Activated naive CD8-positive, alpha-beta T cell treated with anti-CD3 and anti-CD28 coated beads for 36 hours (primary cell): ENCODE measurements around the gene TRIM65. TPM values are rescaled to one million over a fixed set of nuclear protein-coding genes. Genes with fewer than 3 reads are reported as not detected.

Source experiments
- DNase-seq: peaks from one replicate; pipeline ENCODE4 v3.0.0; 2021
- H3K27ac Mint-ChIP-seq: one replicate; pipeline ENCODE4 v1.8.0; 2022; ENCODE audit warnings: mild to moderate bottlenecking, moderate library complexity, mixed read lengths
- H3K27me3 Mint-ChIP-seq: one replicate; pipeline ENCODE4 v1.8.0; 2022; ENCODE audit warnings: mild to moderate bottlenecking, mixed read lengths
- H3K36me3 Mint-ChIP-seq: one replicate; pipeline ENCODE4 v1.8.0; 2021; ENCODE audit warnings: mild to moderate bottlenecking, mixed read lengths
- H3K4me1 Mint-ChIP-seq: one replicate; pipeline ENCODE4 v1.8.0; 2021; ENCODE audit warnings: mixed read lengths
- H3K4me3 Mint-ChIP-seq: one replicate; pipeline ENCODE4 v1.8.0; 2022; ENCODE audit warnings: mild to moderate bottlenecking, moderate library complexity, mixed read lengths
- H3K9me3 Mint-ChIP-seq: one replicate; pipeline ENCODE4 v1.8.0; 2022; ENCODE audit warnings: mixed read lengths
- total RNA-seq, 2 experiments: library from RNA; stranded (reverse); gene quantifications; one replicate each; pipeline ENCODE4 v1.2.3, GENCODE V29; 2021

Gene TRIM65
- total RNA-seq, 2 experiments from 2014 or later = 37.2 to 41.7 TPM

GRCh38 chr17:75846692-75847613 lies 49.8 kb downstream of the TRIM65 start:
- Mint-ChIP-seq H3K4me3 (no peak overlapping the region), H3K4me1 (peaks cover 18% of the 10 kb centered on the region), H3K36me3 (peaks cover 12% of the 10 kb centered on the region), H3K9me3 (no peaks in the 10 kb centered on the region), H3K27ac (no peak overlapping the region), H3K27me3 (no peaks in the 10 kb centered on the region)
- no peak for DNase-seq

- no peaks in the 10 kb centered on the region for H3K9me3 Mint-ChIP-seq
- DNase-seq = no peak
- peaks cover 12% of the 10 kb centered on the region for H3K36me3 Mint-ChIP-seq
- peak overlapping the region; percentile 43 for H3K4me3 Mint-ChIP-seq
- H3K27ac Mint-ChIP-seq = peak overlapping the region; percentile 67
- H3K27me3 Mint-ChIP-seq = no peaks in the 10 kb centered on the region
- peaks cover 16% of the 10 kb centered on the region for H3K4me1 Mint-ChIP-seq
Measured at GRCh38 chr17:75845933-75846691, 50.6 kb downstream of the TRIM65 start.

DNA sequence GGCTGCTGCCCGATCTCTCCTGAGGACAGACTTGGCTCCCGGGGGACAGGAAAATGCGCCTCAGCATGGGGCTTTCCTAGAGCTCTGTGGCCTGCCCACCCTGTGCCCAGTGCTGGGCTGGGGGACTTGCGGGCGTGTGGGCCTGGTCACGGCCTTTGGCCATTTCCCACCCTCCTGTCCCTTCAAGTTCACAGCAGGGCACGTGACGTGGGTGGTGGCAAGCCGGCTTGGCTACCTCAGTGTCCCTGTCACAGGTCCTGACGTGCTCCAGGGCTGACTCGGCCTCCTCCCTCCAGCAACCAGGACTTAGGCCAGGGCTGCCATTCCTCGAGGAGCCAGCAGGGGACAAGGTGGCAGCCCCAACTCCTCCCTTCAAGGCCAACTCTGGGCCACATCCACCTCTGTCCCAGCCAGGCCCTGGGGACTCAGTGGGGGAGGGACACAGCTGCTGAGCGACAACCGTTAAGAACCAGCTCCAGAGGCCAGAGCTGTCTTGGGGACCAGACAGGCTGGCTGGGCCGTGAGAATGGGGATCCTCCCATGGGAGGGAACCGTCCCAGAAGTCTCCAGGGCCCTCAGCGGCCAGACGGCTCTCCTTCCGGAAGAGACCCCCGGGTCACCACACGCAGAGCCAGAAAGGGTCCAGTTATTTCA lies 51.6 kb downstream of the TRIM65 start:
- peaks cover 16% of the 10 kb centered on the region for H3K4me1 Mint-ChIP-seq
- peak; percentile 79 for DNase-seq
- no peaks in the 10 kb centered on the region for H3K27me3 Mint-ChIP-seq
- H3K27ac Mint-ChIP-seq = peak overlapping the region; percentile 69
- no peaks in the 10 kb centered on the region for H3K9me3 Mint-ChIP-seq
- H3K36me3 Mint-ChIP-seq = peaks cover 13% of the 10 kb centered on the region
- H3K4me3 Mint-ChIP-seq = peak overlapping the region; percentile 94

DNA sequence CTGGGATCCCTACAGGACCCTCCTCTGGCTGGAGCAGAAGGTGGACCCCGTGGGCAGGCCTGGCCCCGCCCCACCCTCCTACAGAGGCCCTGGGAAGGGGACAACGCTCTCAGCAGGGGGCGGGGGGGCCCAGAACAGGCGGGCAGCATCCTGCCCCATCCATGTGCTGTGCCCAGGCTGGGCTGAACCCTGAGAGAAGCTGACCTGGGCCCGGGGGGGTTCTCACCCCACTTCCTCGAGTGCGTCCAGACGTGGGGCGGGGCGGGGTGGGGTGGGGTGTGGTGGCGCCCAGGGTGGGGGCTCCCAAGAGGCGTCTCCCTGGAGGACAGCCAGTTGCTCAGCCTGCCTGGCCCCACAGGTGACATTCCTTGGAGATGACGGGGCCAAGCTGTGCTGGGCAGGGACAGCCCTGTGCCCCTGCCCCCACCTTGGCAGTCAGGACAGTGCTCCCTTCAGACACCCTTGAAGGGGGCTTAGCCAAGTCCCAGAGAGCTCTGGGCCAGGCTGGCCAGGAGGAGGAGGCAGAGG lies 52.2 kb downstream of the TRIM65 start:
- Mint-ChIP-seq H3K36me3 (peaks cover 11% of the 10 kb centered on the region), H3K27ac (peak overlapping the region; percentile 95), H3K9me3 (no peaks in the 10 kb centered on the region), H3K4me1 (peaks cover 16% of the 10 kb centered on the region), H3K27me3 (no peaks in the 10 kb centered on the region), H3K4me3 (peak overlapping the region; percentile 94)
- DNase-seq = peak; percentile 36

DNA sequence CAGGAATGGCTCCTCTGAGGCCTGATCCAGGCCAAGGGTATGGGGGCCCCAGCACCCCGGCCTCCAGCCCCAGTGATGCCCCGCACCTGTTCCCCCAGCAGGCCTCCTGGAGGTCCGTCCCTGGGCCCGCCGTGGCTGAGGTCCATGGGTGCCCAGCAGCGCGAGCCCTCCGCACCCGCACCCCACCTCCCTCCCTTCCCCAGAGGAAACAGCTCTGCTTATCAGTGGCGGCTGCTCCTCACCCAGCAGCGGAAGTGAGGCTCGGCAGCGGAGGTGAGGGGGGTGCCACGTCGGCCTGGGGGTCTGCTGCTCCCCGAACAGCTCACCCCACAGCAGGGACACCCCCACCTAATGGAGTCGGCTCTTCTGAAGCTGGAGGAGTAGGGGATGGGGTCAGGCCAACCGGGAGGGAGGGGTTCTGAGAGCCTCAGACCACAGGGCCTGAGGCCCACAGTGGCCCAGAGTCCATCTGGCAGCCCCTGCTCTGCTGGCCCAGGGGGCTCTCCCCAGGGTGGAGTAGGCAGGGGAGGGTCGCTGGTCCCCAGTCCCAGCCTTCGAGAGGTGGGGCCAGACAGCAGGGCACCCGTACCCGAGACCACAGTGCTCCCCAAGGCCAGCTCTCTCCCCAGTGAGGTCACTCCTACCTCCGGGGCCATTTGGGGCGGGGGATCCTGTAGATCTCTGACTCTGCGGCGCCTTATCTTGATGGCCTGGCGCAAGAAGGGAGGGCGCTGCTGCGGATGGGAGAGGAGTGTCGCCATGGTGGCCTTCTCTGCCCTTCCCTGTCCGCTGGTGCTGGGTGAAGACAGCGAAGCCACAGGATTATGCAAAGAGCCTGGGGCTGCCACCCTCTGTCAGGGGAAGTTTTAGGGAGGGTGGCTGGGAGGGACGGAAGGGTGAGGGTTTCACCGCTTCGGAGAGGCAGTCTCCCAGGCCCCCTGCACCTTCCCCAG lies 52.9 kb downstream of the TRIM65 start, which contains the start of gene UNC13D:
Gene UNC13D (minus strand): TSS at position 828 of the 953 bp plus-strand sequence. CDS start 67 bp downstream, at position 761.
- Mint-ChIP-seq H3K27me3 (no peaks in the 10 kb centered on the region), H3K27ac (peak within 1 kb of the TSS; percentile 95), H3K4me1 (peaks cover 16% of the 10 kb centered on the region), H3K4me3 (peak within 1 kb of the TSS; percentile 94), H3K36me3 (peaks cover 11% of the 10 kb centered on the region), H3K9me3 (no peaks in the 10 kb centered on the region)
- peak; percentile 71 for DNase-seq

DNA sequence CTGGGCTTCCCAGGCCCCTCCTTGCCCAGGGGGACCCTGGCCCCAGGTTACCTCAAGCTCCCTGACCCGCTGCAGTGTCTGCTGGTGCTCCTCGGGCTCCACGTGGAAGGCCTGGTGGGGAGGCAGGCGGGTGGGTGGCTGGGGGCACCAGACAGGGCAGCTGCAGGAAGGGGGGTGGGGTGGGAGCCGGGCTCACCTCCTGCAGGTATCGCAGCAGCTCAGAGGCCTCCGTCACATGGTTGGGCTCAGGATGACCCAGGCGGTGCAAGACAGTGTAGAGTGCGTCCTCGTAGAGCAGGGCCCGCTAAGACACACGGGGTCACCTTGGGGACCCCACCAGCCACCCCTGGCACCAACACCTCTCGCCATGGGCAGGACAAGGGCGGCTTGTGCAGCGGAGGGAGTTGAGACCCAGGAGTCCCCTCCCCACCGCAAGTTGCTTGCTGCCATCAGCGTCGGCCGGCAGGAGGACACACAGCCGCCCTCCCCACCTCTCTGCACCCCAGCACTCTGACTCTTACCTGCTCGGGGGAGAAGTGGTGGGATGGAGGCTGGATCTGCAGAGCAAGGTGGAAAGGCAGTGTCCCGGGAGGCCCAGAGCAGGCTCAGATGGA lies 53.7 kb downstream of the TRIM65 start:
- peak; percentile 30 for DNase-seq
- H3K4me1 Mint-ChIP-seq = peaks cover 13% of the 10 kb centered on the region
- peak overlapping the region; percentile 95 for H3K27ac Mint-ChIP-seq
- peaks cover 11% of the 10 kb centered on the region for H3K36me3 Mint-ChIP-seq
- H3K4me3 Mint-ChIP-seq = peak overlapping the region; percentile 94
- H3K27me3 Mint-ChIP-seq = no peaks in the 10 kb centered on the region
- no peaks in the 10 kb centered on the region for H3K9me3 Mint-ChIP-seq

- H3K27me3 Mint-ChIP-seq = no peaks in the 10 kb centered on the region
- peaks cover 13% of the 10 kb centered on the region for H3K4me1 Mint-ChIP-seq
- peak overlapping the region; percentile 94 for H3K4me3 Mint-ChIP-seq
- H3K27ac Mint-ChIP-seq = peak overlapping the region; percentile 60
- no peak for DNase-seq
- peaks cover 10% of the 10 kb centered on the region for H3K36me3 Mint-ChIP-seq
- H3K9me3 Mint-ChIP-seq = no peaks in the 10 kb centered on the region
Measured at GRCh38 chr17:75842411-75842810, 54.3 kb downstream of the TRIM65 start.

GRCh38 chr17:75840799-75841164 lies 56.0 kb downstream of the TRIM65 start:
- no peak overlapping the region for H3K27ac Mint-ChIP-seq
- H3K27me3 Mint-ChIP-seq = no peaks in the 10 kb centered on the region
- H3K9me3 Mint-ChIP-seq = no peaks in the 10 kb centered on the region
- H3K36me3 Mint-ChIP-seq = peaks cover 10% of the 10 kb centered on the region
- H3K4me1 Mint-ChIP-seq = peaks cover 13% of the 10 kb centered on the region
- no peak overlapping the region for H3K4me3 Mint-ChIP-seq
- no peak for DNase-seq

DNA sequence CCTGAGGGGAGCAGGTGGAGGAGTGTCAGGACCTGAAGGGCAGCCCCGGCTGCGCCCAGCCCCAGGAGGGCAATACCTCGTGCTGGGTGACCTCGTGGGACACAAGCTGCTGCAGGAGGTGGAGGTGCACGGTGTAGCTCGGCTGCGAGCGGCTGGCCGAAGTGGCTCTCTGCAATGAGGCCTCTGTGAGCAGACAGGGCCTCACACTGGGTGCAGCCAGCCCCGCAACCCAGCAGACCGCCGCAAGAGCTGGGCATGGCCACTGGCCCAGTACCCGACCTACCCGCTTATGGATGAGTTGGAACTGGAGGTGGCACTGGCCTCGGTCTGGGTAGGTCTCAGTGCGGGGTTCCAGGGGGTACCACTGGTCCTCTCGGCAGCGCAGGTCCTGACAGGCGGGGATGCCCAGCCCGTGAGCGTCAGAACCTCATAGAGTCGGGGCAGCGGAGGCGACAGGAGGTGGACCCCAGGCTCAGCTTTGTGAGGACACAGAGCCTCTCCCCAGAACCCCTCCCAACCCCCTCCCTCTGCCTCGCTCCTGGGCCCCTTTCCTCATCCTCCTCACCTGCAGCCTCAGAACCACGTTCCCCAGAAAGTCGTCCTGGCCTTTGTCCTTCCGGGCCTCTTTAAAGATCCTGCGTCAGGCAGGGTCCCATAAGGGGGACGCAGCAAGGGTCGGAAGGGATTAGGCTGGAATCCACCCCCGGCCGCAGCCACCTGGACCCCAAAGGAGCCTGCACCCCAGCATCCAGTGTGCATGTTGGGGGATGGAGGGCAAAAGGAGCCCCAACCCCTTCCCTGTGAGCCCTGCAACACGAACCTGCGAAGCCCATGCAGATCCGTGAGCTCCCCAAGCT lies 56.6 kb downstream of the TRIM65 start:
- Mint-ChIP-seq H3K4me1 (peaks cover 8% of the 10 kb centered on the region), H3K36me3 (peaks cover 9% of the 10 kb centered on the region), H3K9me3 (no peaks in the 10 kb centered on the region), H3K27me3 (no peaks in the 10 kb centered on the region), H3K4me3 (no peak overlapping the region), H3K27ac (no peak overlapping the region)
- no peak for DNase-seq

Other genes starting within 250 kb of the TRIM65 start
- gene RECQL5, start 229.8 kb downstream of the TRIM65 start, total RNA-seq = 10 to 100 TPM; 31.4 to 32.6 TPM
- 100 to 1,000 TPM in 1 of 2 experiments, 10 to 100 TPM in 1; 93.4 to 101 TPM for gene SAP30BP, start 229.6 kb downstream of the TRIM65 start, total RNA-seq
- gene ITGB4, start 175.5 kb downstream of the TRIM65 start, total RNA-seq = 1 to 10 TPM in 1 of 2 experiments, under 1 TPM in 1; 0.64 to 1.4 TPM
- gene GALK1, start 131.8 kb downstream of the TRIM65 start, total RNA-seq = 10 to 100 TPM; 33.2 to 33.6 TPM
- gene UNK, start 112.1 kb downstream of the TRIM65 start, total RNA-seq = 10 to 100 TPM; 26.9 to 27.4 TPM
- gene UNC13D, start 52.5 kb downstream of the TRIM65 start, total RNA-seq = 100 to 1,000 TPM; 145 to 156 TPM
- gene WBP2, start 41.6 kb downstream of the TRIM65 start, total RNA-seq = 10 to 100 TPM; 45.0 to 49.3 TPM
- gene TRIM47, start 18.4 kb downstream of the TRIM65 start, total RNA-seq = 10 to 100 TPM; 16.4 to 18.3 TPM
- gene MRPL38, start 7.9 kb upstream of the TRIM65 start, total RNA-seq = 100 to 1,000 TPM; 148 to 161 TPM
- 10 to 100 TPM; 14.9 to 16.6 TPM for gene FBF1, start 44.1 kb upstream of the TRIM65 start, total RNA-seq
- 10 to 100 TPM; 26.3 to 26.9 TPM for gene ACOX1, start 82.2 kb upstream of the TRIM65 start, total RNA-seq
- 10 to 100 TPM; 12.5 to 14.2 TPM for gene TEN1, start 82.3 kb upstream of the TRIM65 start, total RNA-seq
- gene CDK3, start 103.9 kb upstream of the TRIM65 start, total RNA-seq = 1 to 10 TPM; 4.9 to 5.5 TPM
- gene EVPL, start 130.4 kb upstream of the TRIM65 start, total RNA-seq = 1 to 10 TPM; 2.0 to 2.5 TPM
- gene SRP68, start 175.6 kb upstream of the TRIM65 start, total RNA-seq = 100 to 1,000 TPM; 140 to 141 TPM
- 1 to 10 TPM; 2.5 to 2.7 TPM for gene GALR2, start 177.8 kb upstream of the TRIM65 start, total RNA-seq
- gene ZACN, start 182.2 kb upstream of the TRIM65 start, total RNA-seq = 1 to 10 TPM; 3.7 TPM
- 10 to 100 TPM; 81.2 to 88.1 TPM for gene EXOC7, start 206.8 kb upstream of the TRIM65 start, total RNA-seq
- 1 to 10 TPM; 7.5 to 7.8 TPM for gene FOXJ1, start 244.3 kb upstream of the TRIM65 start, total RNA-seq